HepG2 (cell line): ENCODE measurements around the gene C22orf15. TPM values are rescaled to one million over a fixed set of nuclear protein-coding genes. Genes with fewer than 3 reads are reported as not detected.

Experiments
- ATM ChIP-seq: fragments of 450-650 bp; IDR thresholded peaks from 2 replicates; pipeline ENCODE4 v1.7.1; 2017; ENCODE audit warnings: mild to moderate bottlenecking, borderline replicate concordance
- DBP ChIP-seq: sonication (generic); formaldehyde crosslinking; IDR thresholded peaks from 2 replicates; pipeline ENCODE4 v1.4.0; 2020; ENCODE audit warnings: missing genetic modification reagents; ENCODE audit errors: not compliant biosample characterization
- HCFC1 ChIP-seq: fragments of 150-350 bp; IDR thresholded peaks from 2 replicates; pipeline ENCODE4 v1.6.1; 2014; ENCODE audit warnings: low read depth, low read length
- HMGXB4 ChIP-seq, 2 experiments: sonication (generic) in 1 of 2; formaldehyde crosslinking in 1 of 2; IDR thresholded peaks; 2 replicates each; pipeline versions ENCODE4 v1.4.0 to v1.6.1; 2018 to 2020; ENCODE audit warnings: missing genetic modification reagents in 2 of 2, borderline replicate concordance in 1 of 2, low read depth in 1 of 2, mild to moderate bottlenecking in 1 of 2, missing biosample characterization in 1 of 2
- KLF16 ChIP-seq, 2 experiments: sonication (generic) in 1 of 2; formaldehyde crosslinking in 1 of 2; IDR thresholded peaks; 2 replicates each; pipeline versions ENCODE4 v1.6.1 to v1.8.0; 2016 to 2023; ENCODE audit warnings: missing genetic modification reagents in 2 of 2, missing compliant biosample characterization in 1 of 2
- MTF1 ChIP-seq: sonication (generic); formaldehyde crosslinking; IDR thresholded peaks from 2 replicates; pipeline ENCODE4 v1.5.0; 2020; ENCODE audit warnings: missing genetic modification reagents
- NR2C2 ChIP-seq: sonication (generic); formaldehyde crosslinking; IDR thresholded peaks from 2 replicates; pipeline ENCODE4 v1.4.0; 2020; ENCODE audit warnings: missing genetic modification reagents, mild to moderate bottlenecking, moderate library complexity, borderline replicate concordance
- NRL ChIP-seq: sonication (generic); formaldehyde crosslinking; IDR thresholded peaks from 2 replicates; pipeline ENCODE4 v1.5.0; 2020; ENCODE audit warnings: missing genetic modification reagents, mild to moderate bottlenecking, moderate library complexity, borderline replicate concordance
- PAWR ChIP-seq: sonication (generic); formaldehyde crosslinking; IDR thresholded peaks from 2 replicates; pipeline ENCODE4 v1.4.0; 2020; ENCODE audit warnings: missing genetic modification reagents, mild to moderate bottlenecking, borderline replicate concordance
- PBX2 ChIP-seq: IDR thresholded peaks from 2 replicates; pipeline ENCODE4 v1.6.1; 2016; ENCODE audit warnings: control low read depth
- RORA ChIP-seq: sonication (generic); formaldehyde crosslinking; IDR thresholded peaks from 2 replicates; pipeline ENCODE4 v1.5.0; 2020; ENCODE audit warnings: mild to moderate bottlenecking, missing genetic modification reagents, moderate library complexity
- RXRB ChIP-seq: IDR thresholded peaks from 2 replicates; pipeline ENCODE4 v1.6.1; 2016; ENCODE audit warnings: borderline replicate concordance, missing genetic modification reagents, missing compliant biosample characterization
- SP4 ChIP-seq: sonication (generic); formaldehyde crosslinking; IDR thresholded peaks from 2 replicates; pipeline ENCODE4 v1.8.1; 2023; ENCODE audit warnings: mild to moderate bottlenecking, missing genetic modification reagents
- SRF ChIP-seq: IDR thresholded peaks from 2 replicates; pipeline ENCODE4 v1.6.1; 2011; ENCODE audit warnings: mild to moderate bottlenecking, low read depth, low read length, moderate library complexity
- ZBTB33 ChIP-seq: sonication (generic); formaldehyde crosslinking; IDR thresholded peaks from 2 replicates; pipeline ENCODE4 v1.4.0; 2020; ENCODE audit warnings: missing genetic modification reagents
- ZBTB7B ChIP-seq: sonication (generic); formaldehyde crosslinking; IDR thresholded peaks from 2 replicates; pipeline ENCODE4 v1.4.0; 2020; ENCODE audit warnings: missing genetic modification reagents
- ZFP91 ChIP-seq: sonication (generic); formaldehyde crosslinking; IDR thresholded peaks from 2 replicates; pipeline ENCODE4 v1.9.0; 2022; ENCODE audit warnings: missing genetic modification reagents, mild to moderate bottlenecking, borderline replicate concordance
- ZNF512 ChIP-seq: sonication (generic); formaldehyde crosslinking; IDR thresholded peaks from 2 replicates; pipeline ENCODE4 v1.4.0; 2020; ENCODE audit warnings: mild to moderate bottlenecking, missing genetic modification reagents
- ZNF674 ChIP-seq: sonication (generic); formaldehyde crosslinking; IDR thresholded peaks from 2 replicates; pipeline ENCODE4 v1.5.0; 2020; ENCODE audit warnings: low read depth, mild to moderate bottlenecking, missing genetic modification reagents
- ZNF737 ChIP-seq: sonication (generic); formaldehyde crosslinking; IDR thresholded peaks from 2 replicates; pipeline ENCODE4 v1.5.0; 2020; ENCODE audit warnings: missing genetic modification reagents, mild to moderate bottlenecking, borderline replicate concordance
- polyA plus RNA-seq, 8 experiments: library from polyadenylated mRNA; depleted of rRNA in 3 of 8; stranded (reverse) in 7 of 8; unstranded in 1 of 8; fragments of >200 nt; fragmentation: Illumina TruSeq in 4 of 8; extraction: Trizol in 4 of 8; gene quantifications; 2 replicates each; pipeline versions ENCODE4 v1.2.1 to v1.2.3, GENCODE V29; 2011 to 2016; ENCODE audit warnings: low read depth in 4 of 8, missing spikeins in 1 of 8, mixed read lengths in 1 of 8; ENCODE audit not compliant: insufficient read depth in 1 of 8
- total RNA-seq, 5 experiments: library from RNA; depleted of rRNA; stranded (reverse); fragments of >200 nt; fragmentation: Illumina TruSeq; extraction: Trizol; gene quantifications; 2 replicates each; pipeline ENCODE4 v1.2.3, GENCODE V29; 2016; ENCODE audit warnings: low read depth in 1 of 5

Gene C22orf15
- total and polyA plus RNA-seq, 2 of the 13 experiments (the other 11 are each of a cell fraction or from before 2014, with no cell fraction given) = not detected

- TF ChIP-seq ZBTB33 (CRISPR knock-in tag) (no peak), ZFP91 (peak; percentile 15; the same call in 1 of the 2 replicates), SRF (no peak), HCFC1 (no peak), ZBTB7B (CRISPR knock-in tag) (no peak), ATM (no peak), ZNF674 (CRISPR knock-in tag) (no peak), HMGXB4 (CRISPR knock-in tag; IDR thresholded peaks at IDR 0.05; ENCODE audit: borderline replicate concordance in 1 of 2, low read depth in 1 of 2) (0 out of 4 replicates have a peak, but pooled peaks of 1 of the 2 experiments have one; percentile 33), DBP (CRISPR knock-in tag) (no peak), KLF16 (CRISPR knock-in tag; IDR thresholded peaks at IDR 0.05) (no peak), PBX2 (CRISPR knock-in tag) (no peak), NR2C2 (CRISPR knock-in tag) (no peak), RXRB (CRISPR knock-in tag) (no peak), RORA (CRISPR knock-in tag) (no peak), MTF1 (CRISPR knock-in tag) (no peak), SP4 (CRISPR knock-in tag) (0 out of 2 replicates have a peak, but pooled peaks have one; percentile 25), NRL (CRISPR knock-in tag) (no peak), PAWR (no peak), ZNF512 (CRISPR knock-in tag) (no peak), ZNF737 (CRISPR knock-in tag) (0 out of 2 replicates have a peak, but pooled peaks have one; percentile 64)
Measured at GRCh38 chr22:23773483-23774113, 10.8 kb downstream of the C22orf15 start (continued).
